Measurements from ENCODE around the gene CFHR2.

The CFHR2 gene

GRCh38 chr1:197003132-197003531, 59.6 kb downstream of the CFHR2 start:
- H3K9ac ChIP-seq (ENCODE audit: low read length), result no peak overlapping the region
- no peaks in the 10 kb centered on the region for H3K27me3 ChIP-seq (replicated peaks; ENCODE audit: control insufficient read depth, insufficient read depth, low read length)
- DNase-seq (ENCODE audit: low read depth), result no peak
- H3K36me3 ChIP-seq (ENCODE audit: control insufficient read depth, insufficient read depth, low read length, severe bottlenecking), result no peaks in the 10 kb centered on the region
- H3K4me3 ChIP-seq (ENCODE audit: low read length), result no peak overlapping the region
- H3K9me3 ChIP-seq (ENCODE audit: control insufficient read depth, low read length), result no peaks in the 10 kb centered on the region
- no peaks in the 10 kb centered on the region for H3K4me1 ChIP-seq (ENCODE audit: control insufficient read depth, insufficient read depth, low read length)

- DNase-seq (ENCODE audit: low read depth), result no peak
- H3K4me3 ChIP-seq (ENCODE audit: low read length), result no peak overlapping the region
- H3K27me3 ChIP-seq (replicated peaks; ENCODE audit: control insufficient read depth, insufficient read depth, low read length), result no peaks in the 10 kb centered on the region
- no peak overlapping the region for H3K9ac ChIP-seq (ENCODE audit: low read length)
- no peaks in the 10 kb centered on the region for H3K36me3 ChIP-seq (ENCODE audit: control insufficient read depth, insufficient read depth, low read length, severe bottlenecking)
- peaks cover 5% of the 10 kb centered on the region for H3K9me3 ChIP-seq (ENCODE audit: control insufficient read depth, low read length)
- no peaks in the 10 kb centered on the region for H3K4me1 ChIP-seq (ENCODE audit: control insufficient read depth, insufficient read depth, low read length)
Measured at GRCh38 chr1:197008861-197009260, 65.3 kb downstream of the CFHR2 start.

Data from adipocyte (in vitro differentiated cells).